Activated CD4-positive, alpha-beta T cell treated with anti-CD3 and anti-CD28 coated beads for 1 hour (primary cell): ENCODE results near the gene ANKRD29.

Experiments
- DNase-seq: peaks from one replicate; pipeline ENCODE4 v3.0.0-alpha.2; 2020

Gene ANKRD29

DNA sequence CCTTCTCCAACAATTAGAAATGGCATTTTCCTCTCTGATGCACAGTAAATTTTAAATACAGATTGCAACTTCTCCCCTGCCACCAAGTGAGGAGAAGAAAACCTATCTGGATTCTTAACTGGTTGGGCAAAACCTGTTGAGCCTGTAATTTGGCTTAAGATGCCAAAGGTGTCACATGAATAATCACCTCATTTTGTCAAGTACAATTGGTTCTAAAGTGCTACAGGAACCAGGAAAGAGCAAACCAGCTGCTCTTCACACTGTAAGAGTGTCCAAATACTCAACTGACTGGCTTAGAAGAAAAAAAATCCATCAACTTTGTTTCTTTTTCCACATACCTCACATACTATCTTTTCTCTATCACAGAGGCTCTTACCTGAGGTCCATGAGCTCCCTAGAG, 111.8 kb downstream of the ANKRD29 start:
- DNase-seq = no peak
